IMR-90 (cell line): Measurements from ENCODE around the gene PROM2. TPM values are rescaled to one million over a fixed set of nuclear protein-coding genes. Genes with fewer than 3 reads are reported as not detected.

ENCODE experiments used
- ATAC-seq: fragments of 200-7000 bp; cut with Tn5 transposase; 2 replicates; pipeline ENCODE4 v1.9.1; 2020; ENCODE audit warnings: low read depth, mild to moderate bottlenecking, moderate library complexity
- BruUV-seq: library from RNA; stranded (reverse); fragments of 400-500 nt; replicated peaks from 2 replicates; lab custom pipeline; 2021; lab: Mats Ljungman, UMichigan
- CTCF ChIA-PET: fragments of 300-600 bp; formaldehyde crosslinking; extraction: SDS; loops from one replicate; lab custom pipeline; 2021; ENCODE audit warnings: antibody characterized with exemption; lab: Yijun Ruan, JAX
- POLR2A ChIA-PET: fragments of 300-600 bp; sonication (Branson Sonifier 250); formaldehyde crosslinking; loops from one replicate; lab custom pipeline; 2022; ENCODE audit warnings: antibody characterized with exemption; ENCODE audit not compliant: unreplicated experiment; lab: Charles Lee
- DNase-seq: peaks from one replicate; pipeline ENCODE4 v3.0.0; 2013
- H2AFZ ChIP-seq: replicated peaks from 2 replicates; pipeline ENCODE3; 2013; ENCODE audit warnings: low read length, mild to moderate bottlenecking; ENCODE audit not compliant: poor library complexity
- H2AK5ac ChIP-seq: 2 replicates; pipeline ENCODE4 v1.6.1; 2013; ENCODE audit warnings: low read depth, low read length, inconsistent platforms
- H2AK9ac ChIP-seq: replicated peaks from 2 replicates; pipeline ENCODE3; 2013; ENCODE audit warnings: mild to moderate bottlenecking, low read depth, low read length, moderate library complexity; ENCODE audit not compliant: poor library complexity
- H2BK120ac ChIP-seq: 2 replicates; pipeline ENCODE4 v1.6.1; 2013; ENCODE audit warnings: low read depth, low read length, inconsistent platforms
- H2BK15ac ChIP-seq: 3 replicates; pipeline ENCODE4 v1.6.1; 2013; ENCODE audit warnings: low read depth, low read length, inconsistent platforms
- H2BK20ac ChIP-seq: 2 replicates; pipeline ENCODE4 v1.6.1; 2013; ENCODE audit warnings: low read depth, mild to moderate bottlenecking, inconsistent platforms, low read length, moderate library complexity
- H2BK5ac ChIP-seq: 2 replicates; pipeline ENCODE4 v1.6.1; 2013; ENCODE audit warnings: mild to moderate bottlenecking, low read depth, low read length, inconsistent platforms; ENCODE audit not compliant: poor library complexity, severe bottlenecking
- H3K14ac ChIP-seq: replicated peaks from 2 replicates; pipeline ENCODE4 v1.6.1; 2013; ENCODE audit warnings: low read depth, low read length, inconsistent platforms
- H3K18ac ChIP-seq: 2 replicates; pipeline ENCODE4 v1.6.1; 2013; ENCODE audit warnings: low read depth, low read length, control low read depth
- H3K23ac ChIP-seq: 2 replicates; pipeline ENCODE4 v1.6.1; 2013; ENCODE audit warnings: low read depth, low read length, inconsistent platforms
- H3K27ac ChIP-seq: 2 replicates; pipeline ENCODE4 v1.5.1; 2013; ENCODE audit warnings: mild to moderate bottlenecking, control low read depth, low read length; ENCODE audit not compliant: insufficient read depth
- H3K27me3 ChIP-seq: 2 replicates; pipeline ENCODE4 v1.6.1; 2013; ENCODE audit warnings: low read length; ENCODE audit not compliant: control insufficient read depth, insufficient read depth
- H3K36me3 ChIP-seq: 2 replicates; pipeline ENCODE4 v1.6.1; 2013; ENCODE audit warnings: low read length, mixed read lengths; ENCODE audit not compliant: control insufficient read depth, insufficient read depth
- H3K4ac ChIP-seq: 2 replicates; pipeline ENCODE4 v1.6.1; 2013; ENCODE audit warnings: low read depth, low read length, inconsistent platforms
- H3K4me1 ChIP-seq: 2 replicates; pipeline ENCODE4 v1.6.1; 2013; ENCODE audit warnings: low read length, mixed read lengths; ENCODE audit not compliant: control insufficient read depth, insufficient read depth
- H3K4me2 ChIP-seq: 2 replicates; pipeline ENCODE4 v1.6.1; 2013; ENCODE audit warnings: low read depth, mild to moderate bottlenecking, control low read depth, low read length, moderate library complexity
- H3K4me3 ChIP-seq: 2 replicates; pipeline ENCODE4 v1.5.1; 2013; ENCODE audit warnings: low read depth, mild to moderate bottlenecking, control low read depth, low read length, moderate library complexity; ENCODE audit not compliant: insufficient read depth
- H3K56ac ChIP-seq: 2 replicates; pipeline ENCODE4 v1.6.1; 2013; ENCODE audit warnings: low read length, inconsistent platforms; ENCODE audit not compliant: insufficient read depth; ENCODE audit errors: extremely low read depth
- H3K79me1 ChIP-seq, 2 experiments: 2 replicates each; pipeline ENCODE4 v1.6.1; 2013; ENCODE audit warnings: low read length in 2 of 2, inconsistent platforms in 1 of 2, low read depth in 1 of 2
- H3K9ac ChIP-seq: 2 replicates; pipeline ENCODE4 v1.6.1; 2013; ENCODE audit warnings: low read depth, low read length, control low read depth
- H3K9me1 ChIP-seq: 2 replicates; pipeline ENCODE4 v1.6.1; 2013; ENCODE audit warnings: low read length, inconsistent platforms; ENCODE audit not compliant: insufficient read depth
- H3K9me3 ChIP-seq: 2 replicates; pipeline ENCODE4 v1.6.1; 2013; ENCODE audit warnings: low read length; ENCODE audit not compliant: control insufficient read depth, insufficient read depth
- H4K20me1 ChIP-seq: 2 replicates; pipeline ENCODE4 v1.6.1; 2013; ENCODE audit warnings: low read length, inconsistent platforms; ENCODE audit not compliant: insufficient read depth
- H4K5ac ChIP-seq: 2 replicates; pipeline ENCODE4 v1.6.1; 2013; ENCODE audit warnings: mild to moderate bottlenecking, low read depth, low read length, control low read depth
- H4K8ac ChIP-seq, 2 experiments: 2 replicates each; pipeline ENCODE4 v1.6.1; 2013; ENCODE audit warnings: low read depth in 2 of 2, low read length in 2 of 2, control low read depth in 1 of 2, inconsistent platforms in 1 of 2
- H4K91ac ChIP-seq: 2 replicates; pipeline ENCODE4 v1.6.1; 2013; ENCODE audit warnings: low read depth, low read length, inconsistent platforms; ENCODE audit not compliant: insufficient read depth
- MAFK ChIP-seq: IDR thresholded peaks from 2 replicates; pipeline ENCODE4 v1.6.1; 2012; ENCODE audit warnings: low read depth, low read length, improper control_type of control experiment
- MAZ ChIP-seq: IDR thresholded peaks from 2 replicates; pipeline ENCODE4 v1.6.1; 2012; ENCODE audit warnings: low read depth, mild to moderate bottlenecking, low read length, improper control_type of control experiment, moderate library complexity, borderline replicate concordance
- MXI1 ChIP-seq: IDR thresholded peaks from 2 replicates; pipeline ENCODE4 v1.6.1; 2012; ENCODE audit warnings: low read depth, mild to moderate bottlenecking, low read length, moderate library complexity, borderline replicate concordance
- POLR2A ChIP-seq: IDR thresholded peaks from 2 replicates; pipeline ENCODE4 v1.6.1; 2012; ENCODE audit warnings: mild to moderate bottlenecking, low read depth, low read length
- RAD21 ChIP-seq: IDR thresholded peaks from 2 replicates; pipeline ENCODE4 v1.6.1; 2012; ENCODE audit warnings: low read length, improper control_type of control experiment
- SMC3 ChIP-seq: fragments of 150-350 bp; IDR thresholded peaks from 2 replicates; pipeline ENCODE4 v1.6.1; 2016; ENCODE audit warnings: low read depth, mild to moderate bottlenecking, antibody characterized with exemption, low read length, moderate library complexity
- WGBS, 2 experiments: methylation state at CpG; one replicate each; pipeline versions ENCODE4 v1.1.5 to v1.1.7; 2013; ENCODE audit warnings: missing lambda C conversion rate in 2 of 2; ENCODE audit not compliant: insufficient read length in 1 of 2; ENCODE audit errors: extremely low coverage in 2 of 2; 5-methylcytosine and 5-hydroxymethylcytosine counted together
- dilution Hi-C: fragments of 300-500 bp; cut with HindIII; formaldehyde crosslinking; loops from one replicate; pipeline ENCODE4 v1.14.3; 2018; ENCODE audit warnings: low sequenced_read_pairs; ENCODE audit not compliant: unreplicated experiment
- in situ Hi-C: fragments of 300-500 bp; cut with MboI; formaldehyde crosslinking; loops from 3 replicates; pipeline ENCODE4 v1.14.3; 2019; ENCODE audit warnings: low sequenced_read_pairs, inconsistent platforms, mixed read lengths
- intact Hi-C: fragments of 100-400 bp; cut with micrococcal nuclease; formaldehyde crosslinking; loops from 2 replicates; pipeline ENCODE4 v1.10.0; 2022
- polyA plus RNA-seq, 3 experiments: library from polyadenylated mRNA; depleted of rRNA; stranded (reverse); fragments of >200 nt; gene quantifications; 2 replicates each; pipeline ENCODE4 v1.2.3, GENCODE V29; 2012; ENCODE audit warnings: low replicate concordance in 1 of 3
- total RNA-seq: library from RNA; depleted of rRNA; stranded (reverse); fragments of >200 nt; gene quantifications from 2 replicates; pipeline ENCODE4 v1.2.3, GENCODE V29; 2012
- TF ChIP-seq, protein P1 (sequence below): fragments of 150-350 bp; IDR thresholded peaks from 2 replicates; pipeline ENCODE4 v1.6.1; 2016; ENCODE audit warnings: low read depth, mild to moderate bottlenecking, low read length, moderate library complexity, borderline replicate concordance
- TF ChIP-seq, protein P2 (sequence below): conservative IDR thresholded peaks from 2 replicates; pipeline ENCODE4 v1.5.1; 2012; ENCODE audit warnings: mild to moderate bottlenecking, low read depth, low read length, improper control_type of control experiment

Gene PROM2
- total and polyA plus RNA-seq, 2 of the 4 experiments (the other 2 are of a cell fraction), result 0.26 TPM; not detected in 1

DNA sequence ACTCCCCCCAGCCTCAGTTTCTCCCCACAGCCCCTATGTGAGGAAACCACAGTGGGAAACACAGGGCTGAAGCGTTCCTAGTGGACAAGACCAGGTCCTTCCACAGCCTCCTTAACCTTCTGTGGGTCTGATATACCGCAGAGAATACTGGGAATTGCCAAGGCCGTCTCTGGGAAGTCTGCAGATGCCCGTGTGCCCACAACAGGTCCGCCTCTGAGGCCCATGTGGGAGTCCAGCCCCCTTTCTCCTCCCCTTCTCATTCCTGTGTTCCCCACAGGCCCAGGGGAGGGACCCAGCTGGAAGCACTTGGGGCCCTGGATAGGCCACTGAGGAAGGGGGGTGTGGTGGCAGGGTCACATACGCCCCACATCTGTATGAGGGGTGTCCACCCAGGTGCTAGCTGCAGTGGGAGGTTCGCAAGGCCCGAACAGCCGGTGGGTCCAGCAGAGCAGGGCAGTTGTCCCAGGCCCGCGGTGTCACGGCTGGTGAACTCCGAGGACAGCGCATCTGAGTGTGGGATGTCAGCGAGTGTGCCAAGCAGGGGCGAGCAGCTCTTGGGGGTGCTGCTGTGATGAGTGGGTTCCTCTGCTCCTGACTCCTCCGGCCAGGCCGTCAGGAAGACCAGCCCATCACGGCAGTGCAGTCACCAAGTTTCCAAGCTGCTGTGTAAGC lies 20.5 kb downstream of the PROM2 start:
- Histone ChIP-seq H3K56ac (no peak overlapping the region), H3K27ac (no peak overlapping the region), H3K79me1 (no peaks in the 10 kb centered on the region), H3K4me2 (no peak overlapping the region), H2AK5ac (no peak overlapping the region), H4K5ac (no peak overlapping the region), H3K14ac (no peak overlapping the region), H3K36me3 (no peaks in the 10 kb centered on the region), H4K91ac (no peak overlapping the region), H3K4ac (no peak overlapping the region), H2BK15ac (no peak overlapping the region), H2BK5ac (no peak overlapping the region), H3K9me1 (no peaks in the 10 kb centered on the region), H3K9ac (no peak overlapping the region), H2AFZ (no peak overlapping the region), H3K18ac (no peak overlapping the region), H3K4me3 (no peak overlapping the region), H3K9me3 (no peaks in the 10 kb centered on the region; the same call in 1 of the 2 replicates), H3K4me1 (no peaks in the 10 kb centered on the region; the same call in 1 of the 2 replicates), H2BK20ac (no peak overlapping the region), H4K20me1 (no peaks in the 10 kb centered on the region), H3K23ac (no peak overlapping the region), H2BK120ac (no peak overlapping the region), H4K8ac (no peak overlapping the region), H2AK9ac (no peak overlapping the region), H3K27me3 (peaks cover 20% of the 10 kb centered on the region; the same call in 1 of the 2 replicates)
- TF ChIP-seq SMC3 (no peak), POLR2A (no peak), RAD21 (no peak), MXI1 (no peak), MAZ (no peak), MAFK (no peak)
- TF ChIP-seq, protein P1, sequence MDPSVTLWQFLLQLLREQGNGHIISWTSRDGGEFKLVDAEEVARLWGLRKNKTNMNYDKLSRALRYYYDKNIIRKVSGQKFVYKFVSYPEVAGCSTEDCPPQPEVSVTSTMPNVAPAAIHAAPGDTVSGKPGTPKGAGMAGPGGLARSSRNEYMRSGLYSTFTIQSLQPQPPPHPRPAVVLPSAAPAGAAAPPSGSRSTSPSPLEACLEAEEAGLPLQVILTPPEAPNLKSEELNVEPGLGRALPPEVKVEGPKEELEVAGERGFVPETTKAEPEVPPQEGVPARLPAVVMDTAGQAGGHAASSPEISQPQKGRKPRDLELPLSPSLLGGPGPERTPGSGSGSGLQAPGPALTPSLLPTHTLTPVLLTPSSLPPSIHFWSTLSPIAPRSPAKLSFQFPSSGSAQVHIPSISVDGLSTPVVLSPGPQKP, result no peak
- TF ChIP-seq, protein P2, sequence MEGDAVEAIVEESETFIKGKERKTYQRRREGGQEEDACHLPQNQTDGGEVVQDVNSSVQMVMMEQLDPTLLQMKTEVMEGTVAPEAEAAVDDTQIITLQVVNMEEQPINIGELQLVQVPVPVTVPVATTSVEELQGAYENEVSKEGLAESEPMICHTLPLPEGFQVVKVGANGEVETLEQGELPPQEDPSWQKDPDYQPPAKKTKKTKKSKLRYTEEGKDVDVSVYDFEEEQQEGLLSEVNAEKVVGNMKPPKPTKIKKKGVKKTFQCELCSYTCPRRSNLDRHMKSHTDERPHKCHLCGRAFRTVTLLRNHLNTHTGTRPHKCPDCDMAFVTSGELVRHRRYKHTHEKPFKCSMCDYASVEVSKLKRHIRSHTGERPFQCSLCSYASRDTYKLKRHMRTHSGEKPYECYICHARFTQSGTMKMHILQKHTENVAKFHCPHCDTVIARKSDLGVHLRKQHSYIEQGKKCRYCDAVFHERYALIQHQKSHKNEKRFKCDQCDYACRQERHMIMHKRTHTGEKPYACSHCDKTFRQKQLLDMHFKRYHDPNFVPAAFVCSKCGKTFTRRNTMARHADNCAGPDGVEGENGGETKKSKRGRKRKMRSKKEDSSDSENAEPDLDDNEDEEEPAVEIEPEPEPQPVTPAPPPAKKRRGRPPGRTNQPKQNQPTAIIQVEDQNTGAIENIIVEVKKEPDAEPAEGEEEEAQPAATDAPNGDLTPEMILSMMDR, result no peak
- ATAC-seq (no peak), DNase-seq (no peak)
- POLR2A ChIA-PET, result no interaction called here
- intact Hi-C loops (no loop called here), in situ Hi-C loops (no loop called here), dilution Hi-C loops (no loop called here)
- 82% methylated on average over 4 of the region's 19 CpGs; no CpG with 5 or more reads in 1 of the 2 experiments for WGBS, 2 experiments
- BruUV-seq, result no TSS peak
- CTCF ChIA-PET, result no interaction called here
